NCI-H2196 (cell line): ENCODE measurements around the gene SLC8A1.
A peak's percentile ranks its signal among the peaks of the same experiment; 100 is the strongest.

Source experiments
- DNase-seq: peaks from one replicate; lab custom pipeline; 2025; ENCODE audit not compliant: unreplicated experiment; lab: John Stamatoyannopoulos, UW

Gene SLC8A1

GRCh38 chr2:40451918-40452605, at the start of gene SLC8A1:
Gene SLC8A1 (minus strand): TSS chr2:40452090.
- peak; percentile 65 for DNase-seq

- DNase-seq, result no peak
These were observed 47.5 kb upstream of the SLC8A1 start for GRCh38 chr2:40499437-40499836.

- DNase-seq, result no peak
These were observed 45.5 kb upstream of the SLC8A1 start for GRCh38 chr2:40497251-40497859.

- DNase-seq, result no peak
These were observed 37.7 kb upstream of the SLC8A1 start for GRCh38 chr2:40489678-40489960.

DNA sequence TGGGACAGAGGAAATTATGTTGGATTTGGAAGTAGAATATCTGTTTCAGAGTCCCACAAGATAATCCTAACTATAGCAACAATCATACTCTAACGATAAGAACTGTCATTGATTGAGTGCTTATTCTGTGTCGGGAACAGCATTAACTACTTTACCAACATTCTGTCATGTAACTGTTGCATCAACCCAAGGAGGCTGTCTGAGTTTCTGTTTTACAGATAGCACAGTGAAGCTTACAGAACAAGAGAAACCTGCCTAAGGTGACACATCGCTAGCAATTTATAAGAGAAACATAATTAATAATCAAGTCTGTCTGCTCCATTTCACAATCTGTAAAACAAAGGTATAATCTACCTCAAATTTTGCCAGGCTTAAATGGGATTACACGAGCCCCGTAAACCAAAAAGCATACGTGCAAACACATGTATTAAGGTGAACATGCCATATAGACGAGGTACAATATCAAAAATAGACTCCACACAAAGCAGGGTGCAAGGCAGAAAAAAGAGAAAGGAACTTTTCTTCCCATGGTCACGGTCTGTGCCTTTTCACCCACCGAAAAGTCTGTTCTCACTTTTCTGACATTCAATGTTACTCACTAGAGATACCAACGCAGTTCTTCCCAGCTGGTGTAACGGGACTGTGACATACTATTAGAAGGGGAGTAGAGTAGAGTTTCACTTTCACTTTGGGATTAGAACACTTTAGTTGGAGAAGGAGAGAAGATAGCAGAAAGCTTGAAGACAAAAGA, 37.2 kb upstream of the SLC8A1 start:
- no peak for DNase-seq

- DNase-seq, result peak; percentile 20
These were observed 36.3 kb upstream of the SLC8A1 start for GRCh38 chr2:40488101-40488601.

DNA sequence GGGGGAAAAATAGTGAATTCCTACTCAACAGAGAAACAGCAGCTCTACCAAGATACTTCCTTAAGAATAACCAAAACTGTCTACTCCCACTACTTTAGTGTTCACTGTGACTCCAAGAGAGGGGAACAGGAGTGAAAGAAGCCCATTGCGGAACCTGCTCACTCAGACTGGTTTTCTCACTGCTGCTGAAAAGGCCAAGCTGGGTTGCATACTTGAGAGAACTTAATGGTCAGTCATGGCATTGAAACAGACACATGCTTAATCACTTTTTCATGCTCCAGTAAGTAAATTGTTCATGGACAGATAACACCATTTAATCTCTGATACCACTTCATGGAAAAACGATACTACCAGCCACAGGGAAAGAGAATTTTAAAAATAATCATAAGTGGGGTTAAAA, 35.7 kb upstream of the SLC8A1 start:
- no peak for DNase-seq

- no peak for DNase-seq
These were observed 34.0 kb upstream of the SLC8A1 start for GRCh38 chr2:40485854-40486253.

GRCh38 chr2:40485318-40485717, 33.4 kb upstream of the SLC8A1 start:
- no peak for DNase-seq

- no peak for DNase-seq
These were observed 31.8 kb upstream of the SLC8A1 start for GRCh38 chr2:40483549-40484243.

DNA sequence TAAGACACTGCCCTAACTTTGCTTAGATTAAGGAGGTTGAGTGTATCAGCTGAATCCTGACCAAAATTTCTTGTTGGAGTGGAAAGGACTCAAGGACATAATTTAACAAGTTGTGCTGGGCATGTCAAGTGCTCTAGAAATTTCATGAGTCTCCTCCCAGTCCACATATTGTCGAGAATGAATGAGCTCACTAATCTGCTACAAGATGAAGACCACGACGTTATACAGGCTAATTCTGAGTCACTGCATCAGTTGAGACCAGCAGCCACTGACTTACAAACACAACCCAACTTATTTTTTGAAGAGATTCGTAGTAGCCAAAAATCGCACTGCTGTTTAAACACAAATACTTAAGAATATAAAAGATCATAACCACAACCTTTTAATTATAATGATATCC, 28.7 kb upstream of the SLC8A1 start:
- no peak for DNase-seq

DNA sequence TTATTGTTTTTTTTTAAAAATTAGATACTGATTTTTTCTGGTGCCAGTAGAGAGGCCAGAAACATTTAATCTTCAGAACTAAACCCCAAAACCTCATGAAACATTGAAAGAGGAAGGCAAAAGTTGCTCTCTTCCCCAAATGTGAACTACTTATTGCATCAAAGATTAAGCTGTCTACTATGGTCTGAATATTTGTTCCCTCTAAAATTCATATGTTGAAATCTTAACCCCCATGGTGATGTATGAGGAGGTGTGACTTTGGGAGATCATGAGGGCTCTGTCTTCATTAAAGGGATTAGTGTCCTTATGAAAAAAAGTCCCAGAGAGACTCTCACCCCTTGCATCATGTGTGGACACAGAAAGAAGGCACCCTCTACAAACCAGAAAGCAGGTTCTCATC, 28.2 kb upstream of the SLC8A1 start:
- no peak for DNase-seq

DNA sequence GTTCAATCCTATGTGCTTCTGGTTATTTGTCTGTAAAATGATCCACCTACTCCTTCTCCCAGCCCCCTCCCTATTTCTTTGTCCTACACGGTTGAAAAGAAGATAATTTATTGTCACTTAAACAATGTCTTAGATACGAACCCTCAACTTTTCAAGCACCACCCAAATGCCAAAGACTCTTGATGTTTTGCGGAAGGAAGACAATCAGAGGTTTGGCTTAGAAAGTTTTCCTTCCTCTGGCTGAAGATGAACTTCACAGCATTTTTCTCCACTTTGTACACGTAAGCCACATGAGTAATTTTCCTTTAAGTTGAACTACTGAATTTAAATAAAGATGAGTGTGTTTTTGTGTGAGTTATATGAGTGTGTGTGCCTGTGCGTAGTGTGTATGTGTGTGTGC, 25.5 kb upstream of the SLC8A1 start:
- DNase-seq, result no peak

GRCh38 chr2:40476436-40476835, 24.5 kb upstream of the SLC8A1 start:
- DNase-seq, result no peak

DNA sequence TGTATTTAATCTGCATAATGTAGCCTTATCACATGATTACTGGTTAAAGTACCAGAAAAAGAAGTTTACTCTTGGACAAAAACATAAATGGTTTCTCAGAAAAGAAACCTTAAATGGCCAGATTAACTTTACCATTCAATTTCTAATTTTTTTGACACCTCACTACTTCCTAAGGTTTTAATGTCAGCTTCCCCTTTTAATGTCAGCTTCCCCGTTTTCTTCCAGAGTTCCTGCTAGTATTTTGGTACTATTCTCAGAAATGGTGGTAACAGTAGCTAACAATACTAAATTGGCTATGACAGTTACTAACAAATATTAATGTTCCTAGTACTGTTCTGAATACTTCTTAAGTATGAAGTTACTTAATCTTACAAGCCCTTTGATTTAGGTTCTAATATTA, 22.4 kb upstream of the SLC8A1 start:
- no peak for DNase-seq

DNA sequence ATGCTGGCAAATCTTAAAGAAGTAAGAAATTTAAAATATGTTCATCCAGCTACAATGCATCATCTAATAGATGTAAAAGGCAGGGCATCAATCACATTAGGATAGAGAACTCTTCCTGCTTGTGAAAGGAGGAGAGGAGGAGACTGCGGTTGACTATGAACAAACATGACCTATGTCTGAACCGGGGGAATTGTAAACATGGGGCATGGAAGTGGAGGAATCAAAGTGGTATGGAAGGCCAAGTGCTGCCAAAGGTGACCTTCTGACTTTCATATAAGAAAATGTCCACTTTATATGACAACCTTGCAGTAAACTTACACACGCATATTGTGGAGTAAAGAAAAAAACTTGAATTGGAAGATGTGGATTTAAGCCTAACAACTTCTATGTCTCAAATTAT, 20.0 kb upstream of the SLC8A1 start:
- no peak for DNase-seq

DNA sequence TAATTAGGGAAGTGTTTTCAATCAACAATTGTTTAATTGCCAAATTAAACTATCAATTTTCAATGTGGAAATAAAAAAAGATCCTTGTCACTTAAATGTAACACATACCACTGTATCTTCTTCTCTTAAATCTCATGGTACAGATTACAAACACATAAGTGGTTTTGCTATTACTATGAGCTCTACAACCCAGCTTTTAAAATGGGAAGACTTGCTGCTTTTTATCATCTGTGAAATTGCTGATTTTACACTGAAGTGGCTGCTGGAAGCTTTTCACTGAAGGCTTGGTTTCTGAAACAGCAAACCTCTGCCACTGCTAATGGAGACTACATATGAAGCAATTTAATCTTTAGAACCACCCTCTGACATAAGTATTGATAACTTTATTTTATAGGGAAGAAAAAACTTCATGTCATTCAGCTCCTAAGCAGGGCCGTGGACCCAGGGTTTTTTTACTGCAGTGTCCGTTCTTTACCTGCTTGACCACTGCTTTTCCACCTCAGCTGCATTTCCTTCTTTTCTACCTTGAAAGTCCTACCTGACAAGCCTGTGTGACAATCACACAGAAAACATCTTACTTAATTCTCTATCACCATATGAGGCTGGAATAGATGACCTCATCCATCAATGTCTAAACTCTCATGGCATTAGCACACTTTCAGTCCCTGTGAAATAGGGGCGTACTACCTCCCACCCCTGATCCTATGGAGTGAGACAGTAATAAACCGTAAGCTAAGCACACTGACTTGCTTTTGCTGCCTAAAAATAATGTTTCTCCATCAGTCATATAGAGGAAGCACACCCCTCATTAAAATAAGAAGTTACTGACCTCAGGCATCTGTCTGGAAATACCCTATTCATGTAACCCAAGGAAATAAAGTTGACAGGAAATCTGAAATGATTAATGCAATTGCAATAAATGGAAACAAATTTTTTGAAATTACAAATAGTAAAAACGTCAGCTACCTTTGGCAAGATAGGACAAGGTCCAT, 19.2 kb upstream of the SLC8A1 start:
- no peak for DNase-seq

DNA sequence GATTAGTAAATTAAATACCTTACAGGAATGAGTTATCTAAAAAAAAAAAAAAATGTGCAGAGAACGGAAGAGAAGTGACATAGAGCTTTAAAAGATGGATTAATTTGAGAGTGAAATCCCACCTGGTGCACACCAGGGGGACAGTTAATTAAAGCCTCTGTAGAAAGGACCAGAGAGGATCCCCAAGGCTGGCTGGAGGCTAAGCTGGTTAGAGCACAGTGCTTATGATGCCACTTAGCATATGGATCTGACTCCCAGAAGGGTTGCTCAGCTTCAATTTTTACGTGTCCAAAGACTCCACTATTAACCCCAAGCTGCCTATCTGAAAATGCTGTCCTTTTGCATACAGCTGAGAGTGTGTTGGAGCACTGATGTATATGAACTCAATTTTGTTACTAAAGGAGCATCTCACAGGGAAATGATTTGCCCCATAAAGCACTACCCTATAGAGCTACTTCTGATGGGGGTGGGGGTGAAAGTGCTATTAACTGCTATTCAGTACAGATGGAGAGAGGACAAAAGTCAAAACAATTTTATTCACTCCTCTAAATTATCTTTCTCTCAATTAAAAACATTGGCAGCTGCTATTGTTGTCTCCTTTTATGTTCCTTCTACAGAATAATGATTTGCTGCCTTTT, 15.2 kb upstream of the SLC8A1 start:
- DNase-seq, result no peak

GRCh38 chr2:40466332-40466906, 14.5 kb upstream of the SLC8A1 start:
- no peak for DNase-seq

DNA sequence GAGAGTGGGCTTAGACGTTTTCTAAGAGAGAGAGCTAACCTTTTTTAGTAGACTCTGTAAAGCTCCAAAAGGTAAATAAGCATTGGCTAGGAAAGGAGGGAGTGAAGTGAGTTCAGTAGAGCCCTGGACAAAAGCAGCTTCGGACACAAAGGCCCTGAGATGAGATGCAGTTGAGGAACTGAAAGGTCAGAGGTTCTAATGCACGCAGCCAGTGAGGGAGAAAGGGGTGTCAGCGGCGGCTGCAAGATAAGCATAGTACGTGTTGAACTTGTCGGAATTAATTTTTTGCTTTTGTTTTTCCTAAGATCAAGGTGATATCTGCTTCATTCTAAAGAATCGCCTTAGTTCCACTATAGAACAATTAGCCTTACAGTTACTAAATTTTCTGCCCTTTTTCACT, 11.2 kb upstream of the SLC8A1 start:
- no peak for DNase-seq
